T1000 (cell line): ENCODE measurements around the gene HHLA2.

Experiments used
- DNase-seq: peaks from one replicate; lab custom pipeline; 2025; ENCODE audit warnings: mixed read lengths; lab: John Stamatoyannopoulos, UW

Gene HHLA2

DNA sequence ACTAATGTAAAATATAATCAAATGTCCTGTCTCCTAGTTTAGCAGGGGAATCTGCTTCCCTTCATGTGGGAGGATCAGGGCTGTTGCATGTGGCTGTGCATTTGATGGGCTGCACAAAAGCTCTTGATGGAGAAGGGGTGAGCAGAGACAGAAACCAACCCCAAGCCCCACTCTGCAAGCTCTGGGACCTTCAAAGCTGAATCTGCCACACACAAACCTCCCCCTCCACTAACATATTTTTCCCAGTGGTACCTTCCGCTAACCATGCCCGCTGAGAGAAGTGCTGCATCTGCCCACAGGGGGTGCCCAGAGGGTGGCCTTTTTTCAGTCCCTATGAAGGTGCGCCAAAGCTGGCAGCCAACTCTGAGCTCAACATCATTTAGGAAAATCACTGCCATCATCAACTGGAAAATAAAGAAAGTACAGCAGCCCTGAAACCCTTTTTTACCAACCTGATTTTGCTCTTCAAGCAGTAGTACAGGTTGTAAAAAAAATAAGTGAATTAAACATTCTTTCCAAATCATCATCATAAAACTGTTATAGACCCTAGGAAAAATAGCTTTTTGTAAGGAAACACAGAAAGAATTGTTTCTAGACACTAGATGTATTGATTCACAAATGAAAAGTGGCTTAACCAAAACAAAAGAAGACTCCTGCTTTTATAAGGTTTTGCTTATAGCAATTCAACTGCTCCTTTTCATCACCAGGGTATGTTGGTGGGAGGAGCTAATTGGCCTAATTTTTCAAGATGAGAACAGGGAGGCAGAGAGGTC lies 97.0 kb downstream of the HHLA2 start:
- no peak for DNase-seq

DNA sequence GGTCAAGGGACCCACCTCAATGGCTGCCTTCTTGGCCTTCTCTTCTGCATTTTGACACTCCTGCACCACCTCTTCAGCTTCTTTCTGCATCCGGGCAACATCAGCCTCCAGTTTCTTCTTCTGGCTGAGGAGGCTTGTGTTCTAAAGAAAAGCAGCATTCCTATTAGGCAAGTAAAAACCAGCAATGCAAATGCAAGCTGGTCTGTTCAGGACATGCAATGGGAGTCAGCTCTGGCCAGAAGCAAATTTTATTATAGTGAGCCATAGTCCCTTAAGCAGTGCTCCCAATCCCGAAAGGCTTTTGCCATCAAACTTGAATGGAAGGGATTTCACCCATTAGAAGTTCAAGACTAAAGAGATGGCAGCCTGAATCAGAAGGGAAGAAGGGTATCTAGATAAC lies 97.7 kb downstream of the HHLA2 start:
- no peak for DNase-seq

GRCh38 chr3:108394563-108394962 lies 98.2 kb downstream of the HHLA2 start:
- DNase-seq: no peak

DNA sequence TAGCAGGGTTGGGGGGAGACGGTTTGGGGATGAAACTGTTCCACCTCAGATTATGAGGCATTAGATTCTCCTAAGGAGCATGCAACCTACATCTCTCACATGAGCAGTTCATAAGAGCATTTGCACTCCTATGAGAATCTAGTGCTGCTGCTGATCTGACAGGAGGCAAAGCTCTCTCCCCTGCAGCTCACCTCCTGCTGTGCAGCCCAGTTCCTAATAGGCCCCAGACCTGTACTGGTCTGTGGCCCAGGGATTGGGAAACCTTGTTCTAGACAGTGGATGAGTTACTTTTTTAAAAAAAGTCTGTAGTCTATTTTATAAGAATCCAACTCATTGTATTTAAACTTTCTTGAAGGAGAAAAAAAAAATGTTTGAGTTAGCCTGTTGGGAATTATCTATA lies 100.0 kb downstream of the HHLA2 start:
- no peak for DNase-seq

GRCh38 chr3:108398510-108398909 lies 102.2 kb downstream of the HHLA2 start:
- DNase-seq: no peak

DNA sequence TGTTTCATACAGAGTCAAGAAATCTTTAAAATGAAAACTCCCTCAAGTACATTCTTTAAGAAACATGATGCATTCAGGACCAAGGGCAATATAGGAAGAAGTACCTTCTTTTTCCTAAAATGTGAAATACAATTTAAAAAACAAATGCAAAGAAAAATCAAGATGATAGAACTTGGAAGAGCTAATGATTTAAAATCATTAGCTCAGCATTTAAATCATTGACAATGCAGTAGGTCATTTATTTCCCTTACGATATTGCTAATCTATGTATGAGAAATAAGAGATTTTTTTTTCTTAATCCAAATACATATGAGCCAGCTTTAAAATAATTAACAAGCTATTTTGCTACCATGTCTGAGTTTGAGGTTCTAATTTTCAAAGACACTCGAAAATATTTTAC lies 105.5 kb downstream of the HHLA2 start:
- DNase-seq: no peak

- DNase-seq: no peak
Measured at GRCh38 chr3:108403198-108403597, 106.8 kb downstream of the HHLA2 start.

DNA sequence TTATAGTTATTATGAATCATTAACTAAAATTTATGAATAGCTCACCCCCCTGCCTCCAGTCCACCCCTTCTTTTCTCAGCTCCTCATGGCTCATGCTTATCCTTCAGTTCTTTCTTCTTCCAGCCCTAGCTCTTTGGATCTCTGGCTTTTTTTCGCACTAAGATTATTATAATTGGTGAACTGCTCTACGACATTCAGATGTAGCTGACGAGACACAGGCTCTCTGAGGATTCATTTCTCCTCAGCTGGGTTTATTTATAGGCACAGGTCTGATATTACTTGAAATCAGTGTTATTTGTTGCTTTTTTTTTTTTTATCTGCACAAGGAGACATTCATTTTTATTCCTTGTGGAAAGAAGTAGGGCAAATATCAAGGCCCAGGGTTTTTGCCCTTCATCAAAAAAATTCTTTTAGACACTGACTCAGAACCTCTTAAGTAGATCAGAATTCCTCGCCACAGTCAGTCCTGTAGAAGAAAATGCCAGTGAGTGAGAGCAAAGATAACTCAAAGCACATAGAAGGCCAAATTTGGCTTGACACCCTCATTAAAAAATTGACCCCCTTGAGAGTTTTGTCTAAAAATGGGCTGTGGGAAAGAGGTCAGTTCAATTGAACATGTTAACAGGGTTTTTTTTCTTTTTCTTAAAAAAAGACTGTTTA lies 107.5 kb downstream of the HHLA2 start:
- DNase-seq: no peak

- DNase-seq: no peak
Measured at GRCh38 chr3:108404368-108404767, 108.0 kb downstream of the HHLA2 start.

DNA sequence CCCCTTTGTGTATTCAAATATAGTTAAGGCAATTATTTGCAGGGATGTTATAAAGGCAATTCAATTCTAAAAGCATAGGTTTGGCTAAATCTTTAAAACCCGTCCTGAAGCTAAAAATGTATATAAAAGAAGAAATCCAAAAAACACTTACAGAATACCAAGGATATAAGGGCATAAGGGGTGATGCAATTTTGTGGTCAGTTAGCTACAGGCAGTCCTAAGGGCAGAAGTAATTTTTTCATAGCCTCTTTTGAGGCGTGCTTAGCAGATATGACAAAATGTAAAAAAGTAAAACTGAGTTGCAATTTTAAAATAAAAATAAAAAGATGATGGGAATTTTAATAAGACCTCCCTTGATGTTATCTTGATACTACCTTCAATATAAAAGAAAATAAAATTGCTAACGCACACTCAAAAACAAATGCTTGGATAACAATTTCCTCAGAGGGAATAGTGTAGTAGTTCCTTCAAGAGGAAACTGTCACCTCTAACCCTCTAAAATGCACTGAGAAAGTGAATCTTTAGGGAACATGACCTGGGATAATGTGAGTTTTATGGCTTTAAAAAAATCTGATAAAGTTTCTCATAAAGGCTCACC lies 109.8 kb downstream of the HHLA2 start:
- DNase-seq: no peak

- DNase-seq: no peak
Measured at GRCh38 chr3:108406661-108407206, 110.4 kb downstream of the HHLA2 start.

DNA sequence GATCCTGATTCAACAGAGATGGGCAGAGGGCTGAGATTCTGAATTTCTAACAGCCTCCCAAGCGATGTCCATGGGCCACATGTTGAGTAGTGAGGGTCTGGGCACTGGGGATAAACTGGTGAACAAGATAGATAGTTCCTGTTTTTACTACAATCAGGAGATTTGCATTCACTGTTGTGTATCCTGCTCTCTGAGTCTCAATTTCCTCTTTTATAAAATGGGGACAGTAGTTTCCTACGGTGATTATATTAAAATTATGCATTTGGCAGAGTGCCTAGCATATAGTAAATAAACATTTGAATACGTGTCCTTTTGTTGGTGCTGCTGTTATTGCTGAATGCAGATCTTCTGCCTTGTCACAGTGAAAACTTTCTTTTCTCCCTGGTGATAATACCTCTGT lies 111.5 kb downstream of the HHLA2 start:
- no peak for DNase-seq

- no peak for DNase-seq
Measured at GRCh38 chr3:108408883-108409799, 112.8 kb downstream of the HHLA2 start.

DNA sequence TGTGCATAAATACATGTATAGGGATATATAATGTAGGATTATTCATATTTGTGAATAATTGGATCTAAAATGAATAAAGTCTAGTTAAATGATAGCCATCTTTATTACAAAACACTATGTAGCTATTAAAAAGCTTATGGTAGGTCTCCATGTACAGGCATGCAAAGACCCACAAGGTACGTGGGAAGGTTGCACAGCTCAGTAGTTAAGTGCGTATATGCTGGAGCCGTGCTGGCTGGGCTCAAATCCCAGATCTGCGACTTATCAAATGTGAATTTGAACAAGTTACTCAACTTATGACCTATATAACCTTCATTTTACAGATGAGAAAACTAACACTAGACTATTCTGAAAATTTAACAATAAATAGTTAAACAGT lies 113.4 kb downstream of the HHLA2 start:
- DNase-seq: no peak

- DNase-seq: no peak
Measured at GRCh38 chr3:108410531-108410984, 114.2 kb downstream of the HHLA2 start.

DNA sequence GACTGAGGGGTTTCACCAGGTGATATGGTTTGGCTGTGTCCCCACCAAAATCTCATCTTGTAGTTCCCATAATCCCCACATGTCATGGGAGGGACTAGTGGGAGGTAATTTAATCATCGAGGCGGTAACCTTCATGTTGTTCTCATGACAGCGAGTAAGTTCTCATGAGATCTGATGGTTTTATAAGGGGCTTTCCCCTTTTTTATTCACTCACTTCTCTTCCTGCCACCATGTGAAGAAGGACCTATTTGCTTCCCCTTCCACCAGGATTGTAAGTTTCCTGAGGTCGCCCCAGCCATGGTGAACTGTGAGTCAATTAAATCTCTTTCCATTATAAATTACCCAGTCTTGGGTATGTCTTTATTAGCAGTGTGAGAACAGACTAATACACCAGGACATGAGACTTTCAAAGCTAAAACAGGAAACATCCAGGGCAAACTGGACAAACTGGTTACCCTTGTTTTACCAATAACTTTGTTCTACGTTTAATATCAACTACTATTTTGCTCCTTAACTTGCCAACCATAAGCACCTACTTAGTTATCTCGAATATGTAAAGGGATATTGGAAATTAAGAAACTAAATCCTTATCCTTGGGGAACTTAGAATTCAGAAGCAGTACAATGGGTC lies 115.9 kb downstream of the HHLA2 start:
- DNase-seq: no peak

DNA sequence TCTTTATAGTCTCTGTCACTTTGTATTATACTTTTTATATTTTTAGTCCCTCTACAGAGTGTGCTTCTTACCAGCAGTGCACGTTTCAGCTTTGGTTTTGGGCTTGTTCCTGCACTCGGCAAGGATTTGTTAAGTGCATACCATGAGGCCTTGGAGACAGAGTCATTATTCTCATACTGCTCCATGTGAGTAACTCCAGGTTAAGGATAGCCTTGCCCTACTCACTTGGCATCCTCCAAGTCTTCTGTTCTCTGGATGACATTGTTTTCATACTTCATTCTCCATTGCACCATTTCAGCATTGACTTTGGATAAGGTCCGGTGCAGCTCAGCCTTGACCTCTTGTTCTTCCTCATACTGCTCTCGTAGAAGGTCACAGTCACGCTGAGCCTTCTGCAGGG lies 117.7 kb downstream of the HHLA2 start:
- no peak for DNase-seq

GRCh38 chr3:108415661-108416060 lies 119.3 kb downstream of the HHLA2 start:
- no peak for DNase-seq

GRCh38 chr3:108416111-108416869 lies 119.9 kb downstream of the HHLA2 start:
- no peak for DNase-seq

DNA sequence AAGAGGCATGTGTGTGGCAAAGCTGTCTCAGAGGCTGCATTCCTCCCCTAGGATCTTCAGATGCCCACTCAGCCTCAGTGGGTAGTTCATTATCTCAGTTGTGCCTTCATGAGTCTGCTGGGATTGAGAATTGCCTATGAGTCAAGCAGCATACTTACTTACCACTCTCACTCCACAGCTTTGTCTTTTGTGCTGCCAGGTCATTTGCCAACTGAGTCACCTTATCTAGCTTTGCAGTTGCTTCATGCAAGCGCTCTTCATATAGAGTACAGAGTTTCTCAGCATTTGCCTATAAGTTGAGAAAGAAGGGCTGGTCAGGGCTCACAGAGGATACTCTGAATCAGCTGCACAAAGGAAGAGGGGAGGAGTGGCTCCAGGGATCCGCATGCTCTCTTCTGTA lies 124.6 kb downstream of the HHLA2 start:
- peak; percentile 57 for DNase-seq
